Activated T-helper 2 cell treated with anti-CD3 and anti-CD28 coated beads, Interferon-gamma antibody, Interleukin-2, Interleukin-4, amounts not matched to agents 10 μg/mL and 5 μg/mL and 100 μg/mL, durations not matched to agents 14 hours and 24 hours and 36 hours (primary cell): ENCODE data around the gene ANKS1A. TPM values are rescaled to one million over a fixed set of nuclear protein-coding genes. Genes with fewer than 3 reads are reported as not detected.
"Not testable (repeated sequence)": the region's sequence is repeated elsewhere in the genome, so short reads cannot be mapped to it uniquely, and the experiment has no call there.

Source experiments
- DNase-seq: peaks from one replicate; pipeline ENCODE4 v3.0.0; 2021; ENCODE audit warnings: low spot score
- H3K27ac Mint-ChIP-seq: one replicate; pipeline ENCODE4 v1.8.0; 2021; ENCODE audit warnings: mixed read lengths
- H3K27me3 Mint-ChIP-seq: one replicate; pipeline ENCODE4 v1.8.0; 2021; ENCODE audit warnings: low read depth, mixed read lengths
- H3K36me3 Mint-ChIP-seq: one replicate; pipeline ENCODE4 v1.8.0; 2021; ENCODE audit warnings: low read depth, mixed read lengths
- H3K4me1 Mint-ChIP-seq: one replicate; pipeline ENCODE4 v1.8.0; 2021; ENCODE audit warnings: low read depth, mixed read lengths
- H3K4me3 Mint-ChIP-seq: one replicate; pipeline ENCODE4 v1.8.0; 2021; ENCODE audit warnings: low read depth, mild to moderate bottlenecking, moderate library complexity, mixed read lengths
- H3K9me3 Mint-ChIP-seq: one replicate; pipeline ENCODE4 v1.8.0; 2021; ENCODE audit warnings: mixed read lengths
- intact Hi-C: fragments of 100-400 bp; cut with micrococcal nuclease; formaldehyde crosslinking; loops from one replicate; pipeline ENCODE4 v1.15.1; 2023
- total RNA-seq: library from RNA; stranded (reverse); gene quantifications from 2 replicates; pipeline ENCODE4 v1.2.3, GENCODE V29; 2022

The ANKS1A gene
- total RNA-seq, 1 donor from 2014 or later, result 7.3 TPM

DNA sequence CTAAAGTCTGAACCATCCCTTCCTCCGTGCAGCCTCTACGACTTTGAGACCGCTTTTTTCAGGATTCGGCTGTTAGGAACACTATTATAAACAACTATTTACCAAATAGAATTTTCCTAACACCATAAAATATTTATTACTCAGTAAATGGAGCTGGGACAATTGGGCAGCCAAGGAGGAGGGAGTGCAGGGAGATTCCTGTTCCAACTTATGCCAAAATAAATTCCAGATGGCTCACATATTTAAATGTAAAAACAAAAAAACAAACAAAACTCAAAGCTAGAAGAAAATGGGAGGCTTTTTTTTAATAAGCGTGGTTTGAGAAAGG, 204.0 kb downstream of the ANKS1A start:
- H3K27ac Mint-ChIP-seq, result no peak overlapping the region
- H3K27me3 Mint-ChIP-seq, result peaks cover 12% of the 10 kb centered on the region
- no peaks in the 10 kb centered on the region for H3K36me3 Mint-ChIP-seq
- DNase-seq, result no peak
- no peaks in the 10 kb centered on the region for H3K9me3 Mint-ChIP-seq
- H3K4me3 Mint-ChIP-seq, result no peak overlapping the region
- intact Hi-C loops, result no loop called here
- no peaks in the 10 kb centered on the region for H3K4me1 Mint-ChIP-seq

DNA sequence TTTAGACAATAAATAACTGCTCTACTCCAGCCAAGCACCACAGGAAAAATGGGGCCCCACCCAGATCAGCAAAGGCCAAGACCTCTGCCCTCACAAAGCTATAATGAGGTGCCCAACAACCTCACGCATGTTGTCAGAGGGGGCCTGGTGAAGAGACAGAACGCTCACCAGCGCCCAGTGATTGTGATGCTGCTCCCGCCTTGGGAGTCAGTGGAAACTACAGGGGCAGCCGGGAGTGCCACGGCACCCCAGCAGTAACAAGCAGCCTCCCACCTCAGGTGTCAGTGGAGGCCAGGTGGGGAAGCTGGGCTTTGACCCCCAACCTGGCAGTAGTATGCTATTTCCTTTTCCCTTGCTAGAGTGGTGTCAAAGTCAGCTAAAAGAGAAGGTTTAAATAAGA, 204.7 kb downstream of the ANKS1A start:
- Mint-ChIP-seq H3K4me3 (no peak overlapping the region), H3K4me1 (no peaks in the 10 kb centered on the region), H3K27me3 (peaks cover 13% of the 10 kb centered on the region), H3K9me3 (no peaks in the 10 kb centered on the region), H3K36me3 (no peaks in the 10 kb centered on the region), H3K27ac (no peak overlapping the region)
- no peak for DNase-seq
- intact Hi-C loops, result no loop called here

DNA sequence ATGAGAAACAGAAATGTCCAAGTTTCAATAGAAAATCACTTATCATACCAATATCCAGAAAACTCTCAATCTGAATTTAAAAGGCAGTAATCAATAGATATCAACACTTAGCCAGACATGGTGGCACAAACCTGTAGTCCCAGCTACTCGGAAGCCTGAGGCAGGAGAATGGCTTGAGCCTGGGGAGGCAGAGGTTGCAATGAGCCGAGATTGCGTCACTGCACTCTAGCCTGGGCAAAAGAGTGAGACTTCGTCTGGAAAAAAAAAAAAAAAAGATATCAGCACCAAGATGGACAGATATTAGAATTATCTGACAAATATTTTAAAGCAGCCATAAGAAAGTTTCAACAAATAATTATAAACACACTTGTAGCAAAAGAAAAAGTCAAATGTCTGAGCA, 205.1 kb downstream of the ANKS1A start:
- H3K27me3 Mint-ChIP-seq, result peaks cover 13% of the 10 kb centered on the region
- no peaks in the 10 kb centered on the region for H3K36me3 Mint-ChIP-seq
- H3K27ac Mint-ChIP-seq, result no peak overlapping the region
- H3K4me3 Mint-ChIP-seq, result no peak overlapping the region
- no peaks in the 10 kb centered on the region for H3K4me1 Mint-ChIP-seq
- no peak for DNase-seq
- intact Hi-C loops, result no loop called here
- H3K9me3 Mint-ChIP-seq, result no peaks in the 10 kb centered on the region

DNA sequence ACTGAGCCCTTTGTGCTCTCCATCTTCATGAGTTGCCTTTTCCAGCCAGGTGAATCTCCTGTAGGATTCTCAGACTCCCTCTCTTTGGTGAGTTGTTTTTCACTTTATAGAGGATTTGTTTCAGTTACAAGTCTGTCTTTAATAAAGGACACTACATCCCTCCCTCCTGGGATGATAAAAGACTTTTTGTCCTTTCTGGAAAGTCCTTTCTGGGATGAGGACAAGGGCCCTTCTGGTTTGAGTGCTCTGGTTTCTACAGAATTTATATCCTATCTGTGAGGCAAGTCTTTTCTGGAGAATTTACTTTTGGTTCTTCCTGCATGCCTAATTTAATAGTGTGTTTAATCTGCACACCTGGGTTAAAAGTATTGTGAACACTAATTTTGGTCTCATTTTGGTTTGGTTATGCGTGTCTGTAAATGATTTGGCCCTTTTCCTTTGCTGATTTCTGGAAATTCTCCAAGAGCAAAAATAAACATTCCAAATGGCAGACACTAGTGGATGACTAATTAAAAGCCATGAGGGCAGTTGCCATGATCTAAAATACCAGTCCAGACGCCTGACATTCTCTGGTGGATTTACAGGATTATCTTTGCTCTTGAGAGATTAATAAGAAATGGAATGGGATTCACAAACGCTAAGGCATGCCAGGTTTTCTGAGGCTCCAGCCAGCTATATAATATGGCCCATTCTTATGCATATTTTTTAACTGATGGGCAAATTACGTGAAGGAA, 207.2 kb downstream of the ANKS1A start:
- no peak for DNase-seq
- no peaks in the 10 kb centered on the region for H3K36me3 Mint-ChIP-seq
- no peak overlapping the region for H3K27ac Mint-ChIP-seq
- H3K4me1 Mint-ChIP-seq, result no peaks in the 10 kb centered on the region
- H3K9me3 Mint-ChIP-seq, result no peaks in the 10 kb centered on the region
- peaks cover 13% of the 10 kb centered on the region for H3K27me3 Mint-ChIP-seq
- intact Hi-C loops, result no loop called here
- no peak overlapping the region for H3K4me3 Mint-ChIP-seq

DNA sequence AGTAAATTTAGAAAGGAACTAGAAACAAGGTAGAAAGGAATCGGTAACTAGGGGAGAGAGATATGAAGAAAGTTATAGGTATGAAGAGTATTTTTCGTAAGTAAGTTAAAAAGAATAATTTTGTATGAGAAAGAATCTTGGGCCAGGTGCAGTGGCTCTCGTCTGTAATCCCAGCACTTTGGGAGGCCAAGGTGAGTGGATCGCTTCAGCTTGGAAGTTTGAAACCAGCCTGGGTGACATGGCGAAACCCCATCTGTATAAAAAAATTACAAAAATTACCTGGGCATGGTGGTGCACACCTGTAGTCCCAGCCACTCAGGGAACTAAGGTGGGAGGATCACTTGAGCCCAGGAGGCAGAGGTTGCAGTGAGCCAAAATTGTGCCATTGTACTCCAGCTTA, 210.1 kb downstream of the ANKS1A start:
- intact Hi-C loops, result no loop called here
- Mint-ChIP-seq H3K9me3 (no peaks in the 10 kb centered on the region), H3K27me3 (peaks cover 16% of the 10 kb centered on the region), H3K36me3 (no peaks in the 10 kb centered on the region), H3K4me3 (no peak overlapping the region), H3K27ac (no peak overlapping the region), H3K4me1 (no peaks in the 10 kb centered on the region)
- no peak for DNase-seq

DNA sequence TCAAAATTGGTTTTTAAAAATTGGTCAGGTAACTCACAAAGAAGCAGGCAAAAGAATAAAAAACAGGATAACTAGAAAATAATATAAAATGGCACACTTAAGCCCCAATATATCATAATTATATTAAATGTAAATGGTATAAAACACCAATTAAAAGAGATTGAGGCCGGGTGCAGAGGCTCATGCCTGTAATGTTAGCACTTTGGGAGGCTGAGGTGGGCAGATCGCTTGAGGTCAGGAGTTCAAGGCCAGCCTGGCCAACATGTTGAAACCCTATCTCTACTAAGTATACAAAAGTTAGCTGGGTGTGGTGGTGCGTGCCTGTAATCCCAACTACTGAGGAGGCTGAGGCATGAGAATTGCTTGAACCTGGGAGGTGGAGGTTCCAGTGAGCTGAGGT, 216.0 kb downstream of the ANKS1A start:
- Mint-ChIP-seq H3K9me3 (no peaks in the 10 kb centered on the region), H3K27ac (no peak overlapping the region), H3K4me1 (no peaks in the 10 kb centered on the region), H3K4me3 (no peak overlapping the region), H3K27me3 (peaks cover 5% of the 10 kb centered on the region), H3K36me3 (no peaks in the 10 kb centered on the region)
- intact Hi-C loops, result no loop called here
- no peak for DNase-seq

DNA sequence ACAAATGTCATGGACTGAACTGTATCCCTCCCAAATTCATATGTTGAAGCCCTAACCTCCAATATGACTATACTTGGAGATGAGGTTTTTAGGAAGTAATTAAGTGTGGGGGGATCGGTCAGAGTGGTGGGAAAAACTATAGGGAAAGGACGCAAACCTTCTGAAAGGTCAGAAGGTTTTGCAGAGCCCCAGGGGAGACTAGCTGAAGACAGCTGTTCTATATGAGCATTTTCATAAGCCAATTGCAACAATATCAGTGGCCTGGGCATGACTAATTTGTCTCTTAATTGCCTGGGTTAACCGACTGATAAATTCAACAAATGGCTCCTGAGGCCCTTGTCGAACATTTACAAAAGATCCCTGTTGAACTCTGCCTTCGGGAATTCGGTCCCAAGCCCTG, 217.0 kb downstream of the ANKS1A start:
- intact Hi-C loops, H3K36me3 Mint-ChIP-seq, H3K27ac Mint-ChIP-seq, DNase-seq, H3K9me3 Mint-ChIP-seq, H3K4me3 Mint-ChIP-seq, H3K27me3 Mint-ChIP-seq, H3K4me1 Mint-ChIP-seq: not testable (repeated sequence)

DNA sequence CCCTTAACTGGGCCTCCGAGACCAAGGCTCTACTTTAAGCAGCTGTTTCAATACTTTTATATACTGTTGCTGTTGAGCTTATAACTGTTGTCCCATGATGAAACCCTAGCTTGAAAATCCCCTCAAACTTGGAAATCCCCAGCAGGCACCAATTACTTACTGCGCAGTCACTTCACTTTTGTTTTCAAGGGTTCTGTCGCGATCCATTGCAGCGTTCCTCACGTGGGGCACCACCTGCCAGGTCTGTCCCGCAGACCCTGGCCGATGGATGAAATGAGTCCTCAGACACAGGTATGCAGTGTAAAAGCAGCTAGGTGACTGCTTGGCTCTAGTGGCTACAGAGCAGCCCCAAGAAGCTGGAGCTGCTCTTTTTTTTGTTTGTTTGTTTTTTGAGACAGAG, 218.2 kb downstream of the ANKS1A start:
- H3K27ac Mint-ChIP-seq, DNase-seq, H3K9me3 Mint-ChIP-seq, H3K4me1 Mint-ChIP-seq, H3K36me3 Mint-ChIP-seq, intact Hi-C loops, H3K4me3 Mint-ChIP-seq, H3K27me3 Mint-ChIP-seq: not testable (repeated sequence)

DNA sequence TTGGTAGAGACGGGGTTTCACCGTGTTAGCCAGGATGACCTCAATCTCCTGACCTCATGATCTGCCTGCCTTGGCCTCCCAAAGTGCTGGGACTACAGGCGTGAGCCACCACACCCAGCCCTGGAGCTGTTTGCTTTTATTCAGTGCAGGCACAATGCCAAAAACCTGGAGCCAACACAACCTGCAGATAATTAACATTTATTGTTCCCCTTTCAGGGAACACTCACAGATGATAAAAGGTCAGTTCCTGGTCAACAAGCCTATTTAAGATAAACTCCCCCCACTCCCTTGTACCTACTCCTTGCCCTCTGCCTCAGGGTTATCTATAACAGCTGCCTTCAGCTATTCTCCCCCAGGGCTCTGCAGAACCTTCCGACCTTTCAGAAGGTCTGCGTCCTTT, 218.7 kb downstream of the ANKS1A start:
- H3K27ac Mint-ChIP-seq, H3K4me1 Mint-ChIP-seq, H3K9me3 Mint-ChIP-seq, intact Hi-C loops, H3K4me3 Mint-ChIP-seq, H3K36me3 Mint-ChIP-seq, DNase-seq: not testable (repeated sequence)
- peaks cover 10% of the 10 kb centered on the region for H3K27me3 Mint-ChIP-seq

DNA sequence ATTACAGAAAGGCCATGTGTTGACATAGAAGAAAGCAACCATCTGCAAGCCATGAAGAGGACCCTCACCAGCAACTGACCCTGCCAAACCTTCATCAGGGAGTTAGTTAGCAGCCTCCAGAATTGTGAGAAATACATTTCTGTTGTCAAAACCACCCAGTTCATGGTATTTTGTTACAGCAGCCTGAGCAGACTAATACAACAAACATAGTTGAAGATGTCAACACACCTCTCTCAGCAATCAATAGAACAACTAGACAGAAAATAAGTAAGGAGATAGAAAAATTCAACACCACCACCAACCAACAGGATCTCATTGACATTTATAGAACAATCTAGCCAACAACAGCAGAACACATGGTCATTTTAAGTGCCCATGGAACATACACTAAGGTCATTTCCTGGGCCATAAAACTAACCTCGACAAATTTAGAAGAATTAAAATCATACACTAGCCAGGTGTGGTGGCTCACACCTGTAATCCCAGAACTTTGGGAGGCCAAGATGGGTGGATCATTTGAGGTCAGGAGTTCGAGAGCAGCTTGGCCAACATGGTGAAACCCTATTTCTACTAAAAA, 219.3 kb downstream of the ANKS1A start:
- no peaks in the 10 kb centered on the region for H3K4me1 Mint-ChIP-seq
- H3K36me3 Mint-ChIP-seq, result no peaks in the 10 kb centered on the region
- H3K27ac Mint-ChIP-seq, result no peak overlapping the region
- no peaks in the 10 kb centered on the region for H3K9me3 Mint-ChIP-seq
- no peak for DNase-seq
- peaks cover 10% of the 10 kb centered on the region for H3K27me3 Mint-ChIP-seq
- no peak overlapping the region for H3K4me3 Mint-ChIP-seq
- intact Hi-C loops, result no loop called here

DNA sequence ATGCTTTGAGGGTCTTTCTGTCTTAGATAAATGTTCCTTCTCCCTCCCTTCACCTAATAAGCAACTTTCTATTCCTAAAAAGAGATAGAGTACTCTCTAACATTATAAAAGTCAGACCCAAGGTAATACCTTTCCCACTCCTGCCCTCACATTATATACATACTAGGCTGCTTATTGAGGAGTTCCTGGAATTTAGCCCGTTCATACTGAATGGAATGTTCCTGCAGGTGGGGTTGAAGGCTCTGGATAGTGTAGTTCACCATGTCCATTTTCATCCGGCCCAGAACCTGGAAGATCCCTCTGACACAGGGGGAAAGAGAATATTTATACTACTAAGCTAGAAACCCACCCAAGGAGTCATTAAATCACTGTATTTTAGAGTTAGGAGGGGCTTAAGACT, 231.7 kb downstream of the ANKS1A start:
- H3K27ac Mint-ChIP-seq, result no peak overlapping the region
- no peak overlapping the region for H3K4me3 Mint-ChIP-seq
- DNase-seq, result no peak
- H3K9me3 Mint-ChIP-seq, result peaks cover 4% of the 10 kb centered on the region
- H3K36me3 Mint-ChIP-seq, result no peaks in the 10 kb centered on the region
- H3K27me3 Mint-ChIP-seq, result peaks cover 14% of the 10 kb centered on the region
- intact Hi-C loops, result no loop called here
- no peaks in the 10 kb centered on the region for H3K4me1 Mint-ChIP-seq

DNA sequence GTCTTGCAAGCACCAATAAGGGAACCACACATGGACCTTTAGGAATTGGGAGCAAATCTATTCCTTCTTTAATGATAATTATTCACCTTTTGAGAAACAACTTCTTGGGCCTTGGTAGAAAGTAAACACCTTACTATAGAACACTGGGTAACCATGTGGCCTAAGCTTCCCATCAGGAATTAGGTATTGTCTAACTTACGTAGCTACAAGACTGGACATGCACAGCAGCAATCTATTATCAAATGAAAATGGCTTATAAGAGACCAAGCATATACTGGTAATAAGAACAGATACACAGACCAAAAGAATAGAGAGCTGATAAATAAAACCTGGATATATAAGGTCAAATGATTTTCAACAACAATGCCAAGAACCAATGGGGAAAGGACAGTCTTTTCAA, 235.3 kb downstream of the ANKS1A start:
- intact Hi-C loops, result no loop called here
- no peak overlapping the region for H3K27ac Mint-ChIP-seq
- no peaks in the 10 kb centered on the region for H3K36me3 Mint-ChIP-seq
- no peak for DNase-seq
- peaks cover 17% of the 10 kb centered on the region for H3K27me3 Mint-ChIP-seq
- H3K4me3 Mint-ChIP-seq, result no peak overlapping the region
- peaks cover 4% of the 10 kb centered on the region for H3K9me3 Mint-ChIP-seq
- H3K4me1 Mint-ChIP-seq, result no peaks in the 10 kb centered on the region

DNA sequence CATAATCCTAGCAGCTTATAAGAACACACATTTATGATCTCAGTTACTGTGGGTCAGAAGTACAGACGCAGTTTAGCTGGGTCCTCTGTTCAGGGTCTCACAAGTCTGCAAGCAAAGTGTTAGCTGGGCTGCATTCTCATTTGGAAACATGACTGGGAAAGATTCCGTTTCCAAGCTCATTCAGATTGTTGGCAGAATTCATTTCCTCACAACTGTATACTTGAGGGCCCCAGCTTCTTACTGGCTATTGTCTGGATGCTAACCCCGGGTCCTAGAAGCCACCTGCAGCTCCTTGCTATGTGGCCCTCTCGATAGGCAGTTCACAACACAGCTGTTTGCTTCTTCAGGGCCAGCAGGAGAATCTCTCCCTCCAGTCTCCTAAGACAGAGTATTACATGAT, 239.0 kb downstream of the ANKS1A start:
- Mint-ChIP-seq H3K4me1 (no peaks in the 10 kb centered on the region), H3K27me3 (peaks cover 28% of the 10 kb centered on the region), H3K4me3 (no peak overlapping the region), H3K36me3 (no peaks in the 10 kb centered on the region), H3K27ac (no peak overlapping the region), H3K9me3 (no peaks in the 10 kb centered on the region)
- no peak for DNase-seq
- intact Hi-C loops, result no loop called here

DNA sequence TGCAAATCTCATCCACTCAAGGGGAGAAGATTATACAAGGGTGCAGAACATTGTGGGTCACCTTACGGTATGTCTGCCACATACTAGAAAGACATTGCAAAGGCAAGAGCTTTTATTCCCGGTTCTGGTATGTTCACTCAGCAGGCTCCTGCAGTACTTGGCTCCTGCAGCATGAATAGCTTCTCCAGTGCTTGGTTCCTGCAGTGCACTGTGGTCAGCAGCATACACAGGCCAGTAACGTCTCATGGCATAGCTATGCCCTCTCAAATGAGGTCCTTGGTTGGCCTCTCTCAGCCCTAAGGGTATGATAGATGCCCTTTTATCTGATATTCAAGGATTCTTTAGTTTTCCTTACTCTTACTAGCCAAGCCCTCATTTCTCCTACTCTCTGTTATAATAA, 239.4 kb downstream of the ANKS1A start:
- peaks cover 28% of the 10 kb centered on the region for H3K27me3 Mint-ChIP-seq
- no peaks in the 10 kb centered on the region for H3K36me3 Mint-ChIP-seq
- H3K4me1 Mint-ChIP-seq, result no peaks in the 10 kb centered on the region
- intact Hi-C loops, result no loop called here
- no peak overlapping the region for H3K4me3 Mint-ChIP-seq
- DNase-seq, result no peak
- no peaks in the 10 kb centered on the region for H3K9me3 Mint-ChIP-seq
- H3K27ac Mint-ChIP-seq, result no peak overlapping the region
